ENCODE data around the gene KAZN.

The KAZN gene

GRCh38 chr1:14827870-14828269 lies 229.4 kb downstream of the KAZN start:
- DNase-seq (ENCODE audit: low read depth), result no peak

GRCh38 chr1:14828665-14829064 lies 230.2 kb downstream of the KAZN start:
- no peak for DNase-seq (ENCODE audit: low read depth)

GRCh38 chr1:14835725-14836124 lies 237.2 kb downstream of the KAZN start:
- no peak for DNase-seq (ENCODE audit: low read depth)

GRCh38 chr1:14836426-14837140 lies 238.1 kb downstream of the KAZN start:
- DNase-seq (ENCODE audit: low read depth), result no peak

GRCh38 chr1:14840374-14840773 lies 241.9 kb downstream of the KAZN start:
- no peak for DNase-seq (ENCODE audit: low read depth)

- no peak for DNase-seq (ENCODE audit: low read depth)
Measured at GRCh38 chr1:14841456-14841855, 243.0 kb downstream of the KAZN start.

GRCh38 chr1:14841951-14842350 lies 243.5 kb downstream of the KAZN start:
- no peak for DNase-seq (ENCODE audit: low read depth)

GRCh38 chr1:14842361-14842760 lies 243.9 kb downstream of the KAZN start:
- DNase-seq (ENCODE audit: low read depth), result no peak

GRCh38 chr1:14842891-14843290 lies 244.4 kb downstream of the KAZN start:
- DNase-seq (ENCODE audit: low read depth), result no peak

- no peak for DNase-seq (ENCODE audit: low read depth)
Measured at GRCh38 chr1:14843525-14843924, 245.0 kb downstream of the KAZN start.

GRCh38 chr1:14844356-14844755 lies 245.9 kb downstream of the KAZN start:
- DNase-seq (ENCODE audit: low read depth), result no peak

- no peak for DNase-seq (ENCODE audit: low read depth)
Measured at GRCh38 chr1:14844923-14845617, 246.6 kb downstream of the KAZN start.

GRCh38 chr1:14845851-14846250 lies 247.4 kb downstream of the KAZN start:
- no peak for DNase-seq (ENCODE audit: low read depth)

GRCh38 chr1:14846688-14847087 lies 248.2 kb downstream of the KAZN start:
- DNase-seq (ENCODE audit: low read depth), result no peak

- DNase-seq (ENCODE audit: low read depth), result no peak
Measured at GRCh38 chr1:14848203-14848602, 249.7 kb downstream of the KAZN start.

GRCh38 chr1:14848625-14849024 lies 250.1 kb downstream of the KAZN start:
- no peak for DNase-seq (ENCODE audit: low read depth)

- no peak for DNase-seq (ENCODE audit: low read depth)
Measured at GRCh38 chr1:14849038-14849437, 250.6 kb downstream of the KAZN start.

GRCh38 chr1:14850563-14850962 lies 252.1 kb downstream of the KAZN start:
- no peak for DNase-seq (ENCODE audit: low read depth)

GRCh38 chr1:14851760-14852159 lies 253.3 kb downstream of the KAZN start:
- no peak for DNase-seq (ENCODE audit: low read depth)

GRCh38 chr1:14852291-14852690 lies 253.8 kb downstream of the KAZN start:
- no peak for DNase-seq (ENCODE audit: low read depth)

- no peak for DNase-seq (ENCODE audit: low read depth)
Measured at GRCh38 chr1:14853518-14853917, 255.0 kb downstream of the KAZN start.

- no peak for DNase-seq (ENCODE audit: low read depth)
Measured at GRCh38 chr1:14855268-14855667, 256.8 kb downstream of the KAZN start.

- no peak for DNase-seq (ENCODE audit: low read depth)
Measured at GRCh38 chr1:14855801-14856200, 257.3 kb downstream of the KAZN start.
